Breast epithelium (tissue), 4 donors: ENCODE results near the gene TMEM82. TPM values are rescaled to one million over a fixed set of nuclear protein-coding genes. Genes with fewer than 3 reads are reported as not detected.

Source experiments
- DNase-seq, 2 donors: peaks; one replicate each; pipeline ENCODE4 v3.0.0-alpha.2; 2019; ENCODE audit warnings: low spot score in 2 of 2
- H3K27ac ChIP-seq, 2 donors: fragments of 200-600 bp; sonication (generic) in 1 of 2; one replicate each; pipeline ENCODE4 v1.5.1; 2016 to 2019; ENCODE audit warnings: mild to moderate bottlenecking in 1 of 2
- H3K27me3 ChIP-seq, 2 donors: fragments of 200-600 bp; sonication (generic) in 1 of 2; one replicate each; pipeline versions ENCODE4 v1.5.1 to v1.6.0; 2017 to 2019; ENCODE audit warnings: control low read depth in 1 of 2, mild to moderate bottlenecking in 1 of 2
- H3K36me3 ChIP-seq: fragments of 200-600 bp; one replicate; pipeline ENCODE4 v1.5.1; 2019
- H3K4me1 ChIP-seq, 2 donors: fragments of 200-600 bp; sonication (generic); one replicate each; pipeline ENCODE4 v1.5.1; 2016 to 2019; ENCODE audit warnings: control low read depth in 1 of 2
- H3K4me3 ChIP-seq, 3 donors: fragments of 200-600 bp; sonication (generic); 1 replicate in 2 of 3; 2 replicates in 1 of 3; pipeline ENCODE4 v1.5.1; 2016 to 2019; ENCODE audit warnings: mild to moderate bottlenecking in 3 of 3, moderate library complexity in 2 of 3
- H3K9me3 ChIP-seq, 2 donors: fragments of 200-600 bp; sonication (generic) in 1 of 2; one replicate each; pipeline ENCODE4 v1.5.1; 2016 to 2019; ENCODE audit warnings: control low read depth in 1 of 2
- CTCF ChIP-seq, 3 donors: fragments of 450-650 bp; IDR thresholded peaks; one replicate each; pipeline ENCODE4 v1.5.1; 2016 to 2017; ENCODE audit warnings: antibody characterized with exemption in 3 of 3, mild to moderate bottlenecking in 3 of 3, moderate library complexity in 3 of 3
- POLR2A ChIP-seq: fragments of 450-650 bp; IDR thresholded peaks from one replicate; pipeline ENCODE4 v1.6.1; 2016; ENCODE audit warnings: antibody characterized with exemption, mild to moderate bottlenecking, moderate library complexity
- POLR2AphosphoS5 ChIP-seq, 3 donors: sonication (generic); formaldehyde crosslinking; IDR thresholded peaks; one replicate each; pipeline ENCODE4 v1.6.1; 2017; ENCODE audit warnings: antibody characterized with exemption in 3 of 3
- intact Hi-C: fragments of 100-400 bp; cut with DNase I; formaldehyde crosslinking; loops from one replicate; pipeline ENCODE4 v1.15.1; 2023; ENCODE audit warnings: low total_unique reads
- total RNA-seq, 3 donors: library from RNA; depleted of rRNA; stranded (reverse); fragments of >200 nt; gene quantifications; one replicate each; pipeline ENCODE4 v1.1.0, GENCODE V29; 2016

The TMEM82 gene
- total RNA-seq, 3 donors from 2014 or later = not detected

GRCh38 chr1:15728937-15729657 lies 13.2 kb upstream of the TMEM82 start:
- H3K36me3 ChIP-seq = peaks cover 28% of the 10 kb centered on the region
- H3K4me3 ChIP-seq = no peak overlapping the region
- intact Hi-C loops = no loop called here
- H3K9me3 ChIP-seq = no peaks in the 10 kb centered on the region
- H3K27ac ChIP-seq = peak overlapping the region in 1 of 2 donors; percentile 12
- no peaks in the 10 kb centered on the region for H3K4me1 ChIP-seq
- no peak for DNase-seq
- no peaks in the 10 kb centered on the region for H3K27me3 ChIP-seq
- TF ChIP-seq POLR2A (no peak), POLR2AphosphoS5 (IDR thresholded peaks at IDR 0.05) (no peak), CTCF (IDR thresholded peaks at IDR 0.05) (no peak)

DNA sequence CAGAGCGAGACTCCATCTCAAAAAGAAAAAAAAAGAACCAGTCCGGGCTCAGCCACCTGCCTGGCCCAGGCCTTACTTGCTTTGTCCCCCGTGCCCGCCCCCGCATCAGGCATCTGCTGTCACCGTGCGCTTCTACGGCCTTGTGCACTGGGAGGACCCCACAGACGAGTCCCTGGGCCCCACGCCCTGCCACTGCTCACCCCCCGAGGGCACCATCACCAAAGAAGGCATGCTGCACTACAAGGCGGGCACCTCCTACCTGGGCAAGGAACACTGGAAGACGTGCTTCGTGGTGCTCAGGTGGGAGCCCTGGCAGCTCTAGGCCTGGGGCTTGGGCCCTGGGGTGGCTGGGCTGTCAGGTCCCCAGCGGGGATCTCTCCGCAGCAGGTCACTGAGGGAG lies 11.9 kb upstream of the TMEM82 start:
- TF ChIP-seq CTCF (IDR thresholded peaks at IDR 0.05) (no peak), POLR2AphosphoS5 (IDR thresholded peaks at IDR 0.05) (no peak), POLR2A (no peak)
- no peak for DNase-seq
- H3K9me3 ChIP-seq = no peaks in the 10 kb centered on the region
- no peaks in the 10 kb centered on the region for H3K4me1 ChIP-seq
- no peaks in the 10 kb centered on the region for H3K27me3 ChIP-seq
- H3K4me3 ChIP-seq = no peak overlapping the region
- no peak overlapping the region for H3K27ac ChIP-seq
- intact Hi-C loops = no loop called here
- peaks cover 28% of the 10 kb centered on the region for H3K36me3 ChIP-seq

DNA sequence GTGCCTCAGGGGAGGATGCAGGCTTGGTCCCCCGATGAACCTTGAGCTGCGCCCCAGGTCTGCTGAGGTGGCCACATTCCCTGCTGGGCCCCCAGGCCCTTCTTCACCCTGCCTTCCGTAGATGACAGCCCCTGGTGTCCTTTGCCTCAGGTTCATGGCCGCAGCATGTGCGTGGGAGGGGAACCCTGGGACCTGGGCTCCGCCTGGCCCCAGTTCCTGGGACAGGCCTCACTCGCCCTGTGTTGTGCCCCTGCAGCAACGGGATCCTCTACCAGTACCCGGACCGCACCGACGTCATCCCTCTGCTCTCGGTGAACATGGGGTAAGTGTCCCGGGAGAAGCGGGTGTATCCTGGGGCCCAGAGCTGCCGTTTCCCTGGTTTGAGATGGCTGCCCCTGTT lies 11.4 kb upstream of the TMEM82 start:
- Histone ChIP-seq H3K27ac (no peak overlapping the region), H3K36me3 (peaks cover 28% of the 10 kb centered on the region)
- intact Hi-C loops = no loop called here

GRCh38 chr1:15731735-15732685 lies 10.3 kb upstream of the TMEM82 start:
- H3K4me1 ChIP-seq = no peaks in the 10 kb centered on the region

More for the DNA sequence above, 11.4 kb upstream of the TMEM82 start:
- Histone ChIP-seq H3K4me3 (no peak overlapping the region), H3K9me3 (no peaks in the 10 kb centered on the region), H3K4me1 (no peaks in the 10 kb centered on the region), H3K27me3 (no peaks in the 10 kb centered on the region)
- no peak for DNase-seq
- TF ChIP-seq POLR2A = no peak
- TF ChIP-seq CTCF (IDR thresholded peaks at IDR 0.05) = no peak
- TF ChIP-seq POLR2AphosphoS5 (IDR thresholded peaks at IDR 0.05) = no peak

More at GRCh38 chr1:15731735-15732685, 10.3 kb upstream of the TMEM82 start:
- H3K27me3 ChIP-seq = no peaks in the 10 kb centered on the region
- intact Hi-C loops = no loop called here
- H3K9me3 ChIP-seq = no peaks in the 10 kb centered on the region
- no peak for DNase-seq
- no peak overlapping the region for H3K4me3 ChIP-seq
- H3K27ac ChIP-seq = no peak overlapping the region
- H3K36me3 ChIP-seq = peaks cover 20% of the 10 kb centered on the region
- TF ChIP-seq POLR2AphosphoS5 (IDR thresholded peaks at IDR 0.05) = no peak
- no peak for TF ChIP-seq CTCF (IDR thresholded peaks at IDR 0.05)
- TF ChIP-seq POLR2A = no peak
